ENCODE results near the gene TMEM151B.

TMEM151B gene

DNA sequence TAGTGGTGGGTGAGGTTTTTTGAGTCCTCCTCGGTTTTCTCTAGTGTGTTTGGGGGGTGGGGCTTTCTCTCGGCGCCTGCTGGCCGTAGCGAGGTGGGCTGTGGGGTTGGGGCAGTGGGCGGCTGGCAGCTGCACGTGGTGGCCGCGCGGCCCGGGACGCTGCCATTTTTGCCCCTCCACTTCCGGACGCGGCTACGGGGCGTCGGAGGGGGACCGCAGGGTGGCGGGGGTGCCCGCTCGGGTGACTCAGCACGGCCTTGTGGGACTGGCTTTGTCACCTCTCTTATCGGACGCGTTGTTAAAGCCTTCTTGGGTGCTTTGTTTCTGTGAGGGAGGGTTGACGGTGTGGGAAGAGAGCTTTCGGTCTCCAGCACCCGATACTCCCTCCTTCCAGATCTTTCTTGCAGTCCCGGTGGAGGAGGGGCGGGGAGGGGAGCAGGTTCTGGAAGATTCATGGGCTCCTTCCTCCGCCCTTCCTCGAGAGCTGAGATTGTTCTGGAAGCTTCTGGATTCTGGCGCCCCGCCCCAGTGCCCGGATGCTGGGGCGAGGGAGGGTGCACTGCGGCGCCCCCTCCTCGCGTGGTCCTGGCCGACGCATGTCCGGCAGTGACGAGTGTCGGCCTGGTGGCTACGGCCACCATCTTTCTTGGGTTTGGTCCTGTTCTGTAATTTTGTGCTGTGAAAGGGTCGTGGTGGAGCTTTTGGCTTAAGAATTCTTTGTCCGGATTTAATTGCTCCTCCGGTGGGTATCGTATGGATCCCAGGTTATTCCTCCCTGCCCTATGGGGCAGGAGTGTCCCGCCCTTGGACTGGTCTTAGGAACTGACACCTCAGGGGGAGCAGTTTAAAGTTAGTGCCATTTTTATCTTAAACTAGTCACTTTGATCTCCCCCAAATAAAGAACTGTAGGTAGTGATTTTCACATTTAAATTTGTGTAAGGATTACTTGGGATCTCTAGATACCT, 22.6 kb upstream of the TMEM151B start:
- Histone ChIP-seq H3K9me3 (ENCODE audit: severe bottlenecking) (no peaks in the 10 kb centered on the region), H3K36me3 (ENCODE audit: low read depth) (peaks cover 56% of the 10 kb centered on the region), H3K4me3 (ENCODE audit: severe bottlenecking) (peak overlapping the region; percentile 93), H3K27ac (ENCODE audit: poor library complexity, severe bottlenecking) (peak overlapping the region; percentile 89), H3K4me1 (ENCODE audit: insufficient read depth, poor library complexity, severe bottlenecking) (peaks cover 9% of the 10 kb centered on the region), H3K27me3 (ENCODE audit: insufficient read depth, poor library complexity, severe bottlenecking) (no peaks in the 10 kb centered on the region)
- ATAC-seq (ENCODE audit: low read depth) (peak; percentile 16), DNase-seq (ENCODE audit: low spot score) (no peak)
- TF ChIP-seq, protein P1, sequence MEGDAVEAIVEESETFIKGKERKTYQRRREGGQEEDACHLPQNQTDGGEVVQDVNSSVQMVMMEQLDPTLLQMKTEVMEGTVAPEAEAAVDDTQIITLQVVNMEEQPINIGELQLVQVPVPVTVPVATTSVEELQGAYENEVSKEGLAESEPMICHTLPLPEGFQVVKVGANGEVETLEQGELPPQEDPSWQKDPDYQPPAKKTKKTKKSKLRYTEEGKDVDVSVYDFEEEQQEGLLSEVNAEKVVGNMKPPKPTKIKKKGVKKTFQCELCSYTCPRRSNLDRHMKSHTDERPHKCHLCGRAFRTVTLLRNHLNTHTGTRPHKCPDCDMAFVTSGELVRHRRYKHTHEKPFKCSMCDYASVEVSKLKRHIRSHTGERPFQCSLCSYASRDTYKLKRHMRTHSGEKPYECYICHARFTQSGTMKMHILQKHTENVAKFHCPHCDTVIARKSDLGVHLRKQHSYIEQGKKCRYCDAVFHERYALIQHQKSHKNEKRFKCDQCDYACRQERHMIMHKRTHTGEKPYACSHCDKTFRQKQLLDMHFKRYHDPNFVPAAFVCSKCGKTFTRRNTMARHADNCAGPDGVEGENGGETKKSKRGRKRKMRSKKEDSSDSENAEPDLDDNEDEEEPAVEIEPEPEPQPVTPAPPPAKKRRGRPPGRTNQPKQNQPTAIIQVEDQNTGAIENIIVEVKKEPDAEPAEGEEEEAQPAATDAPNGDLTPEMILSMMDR (IDR thresholded peaks at IDR 0.05; ENCODE audit: poor library complexity, severe bottlenecking) = no peak

DNA sequence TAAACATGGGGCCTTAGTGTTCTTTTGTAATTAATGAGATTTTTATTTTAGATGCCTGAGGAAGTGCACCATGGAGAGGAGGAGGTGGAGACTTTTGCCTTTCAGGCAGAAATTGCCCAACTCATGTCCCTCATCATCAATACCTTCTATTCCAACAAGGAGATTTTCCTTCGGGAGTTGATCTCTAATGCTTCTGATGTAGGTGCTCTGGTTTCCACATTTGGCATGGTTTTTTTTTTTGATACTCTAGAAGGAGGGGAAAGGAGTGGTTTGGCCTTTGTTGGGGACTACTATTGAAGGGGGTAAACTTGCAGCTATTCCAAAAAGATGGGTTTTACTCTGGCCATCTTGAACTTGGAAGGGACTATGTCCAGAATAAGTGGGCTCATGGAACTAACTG, 21.7 kb upstream of the TMEM151B start:
- ATAC-seq (ENCODE audit: low read depth) (no peak), DNase-seq (ENCODE audit: low spot score) (no peak)
- H3K4me1 ChIP-seq (ENCODE audit: insufficient read depth, poor library complexity, severe bottlenecking) = peaks cover 9% of the 10 kb centered on the region
- no peaks in the 10 kb centered on the region for H3K27me3 ChIP-seq (ENCODE audit: insufficient read depth, poor library complexity, severe bottlenecking)
- H3K27ac ChIP-seq (ENCODE audit: poor library complexity, severe bottlenecking) = peak overlapping the region; percentile 89
- TF ChIP-seq, protein P1 (IDR thresholded peaks at IDR 0.05; ENCODE audit: poor library complexity, severe bottlenecking) = no peak
- H3K9me3 ChIP-seq (ENCODE audit: severe bottlenecking) = no peaks in the 10 kb centered on the region
- H3K4me3 ChIP-seq (ENCODE audit: severe bottlenecking) = peak overlapping the region; percentile 93
- peaks cover 66% of the 10 kb centered on the region for H3K36me3 ChIP-seq (ENCODE audit: low read depth)

DNA sequence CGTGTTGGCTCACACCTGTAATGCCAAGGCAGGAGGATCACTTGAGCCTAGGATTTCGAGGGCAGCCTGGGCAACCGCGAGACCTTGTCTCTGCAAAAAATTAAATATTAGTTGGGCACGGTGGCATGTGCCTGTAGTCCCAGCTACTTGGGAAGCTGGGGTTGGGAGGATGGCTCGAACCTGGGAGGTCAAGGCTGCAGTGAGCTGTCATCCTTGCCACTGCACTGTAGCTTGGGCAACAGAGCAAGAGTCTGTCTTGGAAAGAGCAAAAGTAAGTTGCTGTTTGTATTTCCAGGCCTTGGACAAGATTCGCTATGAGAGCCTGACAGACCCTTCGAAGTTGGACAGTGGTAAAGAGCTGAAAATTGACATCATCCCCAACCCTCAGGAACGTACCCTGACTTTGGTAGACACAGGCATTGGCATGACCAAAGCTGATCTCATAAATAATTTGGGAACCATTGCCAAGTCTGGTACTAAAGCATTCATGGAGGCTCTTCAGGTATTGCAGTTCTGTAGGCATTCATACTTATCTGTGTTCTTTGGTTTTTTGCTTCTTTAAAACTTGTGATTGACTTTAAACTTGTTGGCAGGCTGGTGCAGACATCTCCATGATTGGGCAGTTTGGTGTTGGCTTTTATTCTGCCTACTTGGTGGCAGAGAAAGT, 21.0 kb upstream of the TMEM151B start:
- H3K27ac ChIP-seq (ENCODE audit: poor library complexity, severe bottlenecking) = peak overlapping the region; percentile 89
- H3K4me1 ChIP-seq (ENCODE audit: insufficient read depth, poor library complexity, severe bottlenecking) = peaks cover 9% of the 10 kb centered on the region
- no peak for ATAC-seq (ENCODE audit: low read depth)
- DNase-seq (ENCODE audit: low spot score) = no peak
- no peaks in the 10 kb centered on the region for H3K27me3 ChIP-seq (ENCODE audit: insufficient read depth, poor library complexity, severe bottlenecking)
- TF ChIP-seq, protein P1 (IDR thresholded peaks at IDR 0.05; ENCODE audit: poor library complexity, severe bottlenecking) = no peak
- peaks cover 72% of the 10 kb centered on the region for H3K36me3 ChIP-seq (ENCODE audit: low read depth)
- H3K9me3 ChIP-seq (ENCODE audit: severe bottlenecking) = no peaks in the 10 kb centered on the region
- H3K4me3 ChIP-seq (ENCODE audit: severe bottlenecking) = no peak overlapping the region

DNA sequence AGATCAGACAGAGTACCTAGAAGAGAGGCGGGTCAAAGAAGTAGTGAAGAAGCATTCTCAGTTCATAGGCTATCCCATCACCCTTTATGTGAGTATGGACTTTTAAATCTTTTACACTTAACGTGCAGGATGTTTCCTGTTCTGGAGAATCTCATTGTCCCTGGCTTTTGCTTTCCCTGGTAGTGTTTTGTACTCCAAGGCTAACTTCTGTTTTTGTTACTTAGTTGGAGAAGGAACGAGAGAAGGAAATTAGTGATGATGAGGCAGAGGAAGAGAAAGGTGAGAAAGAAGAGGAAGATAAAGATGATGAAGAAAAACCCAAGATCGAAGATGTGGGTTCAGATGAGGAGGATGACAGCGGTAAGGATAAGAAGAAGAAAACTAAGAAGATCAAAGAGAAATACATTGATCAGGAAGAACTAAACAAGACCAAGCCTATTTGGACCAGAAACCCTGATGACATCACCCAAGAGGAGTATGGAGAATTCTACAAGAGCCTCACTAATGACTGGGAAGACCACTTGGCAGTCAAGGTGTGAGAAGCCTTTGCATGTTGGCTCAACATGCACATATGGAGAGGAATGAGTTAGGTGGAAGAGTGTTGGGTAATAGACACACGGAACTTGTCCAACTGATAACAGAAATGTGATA, 20.1 kb upstream of the TMEM151B start:
- DNase-seq (ENCODE audit: low spot score) (no peak), ATAC-seq (ENCODE audit: low read depth) (no peak)
- Histone ChIP-seq H3K27me3 (ENCODE audit: insufficient read depth, poor library complexity, severe bottlenecking) (no peaks in the 10 kb centered on the region), H3K27ac (ENCODE audit: poor library complexity, severe bottlenecking) (peak overlapping the region; percentile 89), H3K4me3 (ENCODE audit: severe bottlenecking) (no peak overlapping the region), H3K4me1 (ENCODE audit: insufficient read depth, poor library complexity, severe bottlenecking) (peaks cover 9% of the 10 kb centered on the region), H3K9me3 (ENCODE audit: severe bottlenecking) (no peaks in the 10 kb centered on the region), H3K36me3 (ENCODE audit: low read depth) (peaks cover 82% of the 10 kb centered on the region)
- TF ChIP-seq, protein P1 (IDR thresholded peaks at IDR 0.05; ENCODE audit: poor library complexity, severe bottlenecking) = no peak
